Fibroblast of skin of left quadriceps (primary cell): Measurements from ENCODE around the gene RARA.

Source experiments
- DNase-seq, 2 experiments: peaks; one replicate each; pipeline ENCODE4 v3.0.0-alpha.2; 2013; ENCODE audit warnings: low read depth in 2 of 2

RARA gene

DNA sequence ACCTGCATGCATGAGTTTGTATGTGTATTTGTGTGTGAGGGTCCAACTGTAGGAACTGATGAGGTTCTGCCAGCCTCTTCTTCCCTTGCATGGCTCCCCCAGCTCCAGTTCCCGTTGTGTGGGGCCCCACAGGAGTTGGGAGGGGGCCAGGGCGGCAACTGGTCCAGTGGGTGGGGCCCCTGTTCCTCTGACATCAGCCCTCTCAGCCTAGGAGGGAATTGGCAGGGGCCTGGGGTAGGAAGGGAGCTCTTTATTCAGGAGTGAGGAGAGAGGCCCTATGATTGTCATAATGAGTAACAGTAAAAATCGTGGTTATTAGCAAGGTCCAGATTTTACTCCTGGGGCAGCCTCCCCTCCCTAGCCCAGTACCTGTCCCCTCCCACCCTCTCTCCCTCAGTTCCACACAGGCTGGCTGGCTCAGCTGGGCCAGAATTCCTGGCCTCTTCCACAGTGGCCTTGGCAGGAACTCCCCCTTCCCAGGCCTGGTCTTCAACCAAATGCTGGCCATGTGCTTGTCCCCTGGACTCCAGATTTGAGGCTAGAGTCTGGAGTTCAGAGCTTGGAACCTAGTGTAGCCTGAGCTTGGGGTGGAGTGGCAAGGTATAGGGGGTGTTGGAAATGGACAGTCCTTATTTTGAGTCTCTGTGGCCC is 18.9 kb downstream of the RARA start:
- DNase-seq = no peak

DNA sequence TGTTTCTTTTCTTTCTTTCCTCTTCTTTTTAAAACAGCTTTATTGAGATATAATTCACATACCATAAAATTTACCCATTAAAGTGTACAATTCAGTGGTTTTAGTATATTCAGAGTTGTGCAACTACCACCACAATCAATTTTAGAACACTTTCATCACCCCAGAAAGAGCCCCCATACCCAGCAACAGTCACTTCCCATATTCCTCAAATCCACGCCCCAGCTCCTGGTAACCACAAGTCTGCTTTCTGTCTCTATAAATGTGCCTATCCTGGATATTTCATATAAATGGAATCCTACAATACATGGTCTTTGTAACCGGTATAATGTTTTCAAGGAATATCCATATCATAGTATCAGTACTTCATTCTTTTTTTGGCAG is 19.4 kb downstream of the RARA start:
- no peak for DNase-seq

DNA sequence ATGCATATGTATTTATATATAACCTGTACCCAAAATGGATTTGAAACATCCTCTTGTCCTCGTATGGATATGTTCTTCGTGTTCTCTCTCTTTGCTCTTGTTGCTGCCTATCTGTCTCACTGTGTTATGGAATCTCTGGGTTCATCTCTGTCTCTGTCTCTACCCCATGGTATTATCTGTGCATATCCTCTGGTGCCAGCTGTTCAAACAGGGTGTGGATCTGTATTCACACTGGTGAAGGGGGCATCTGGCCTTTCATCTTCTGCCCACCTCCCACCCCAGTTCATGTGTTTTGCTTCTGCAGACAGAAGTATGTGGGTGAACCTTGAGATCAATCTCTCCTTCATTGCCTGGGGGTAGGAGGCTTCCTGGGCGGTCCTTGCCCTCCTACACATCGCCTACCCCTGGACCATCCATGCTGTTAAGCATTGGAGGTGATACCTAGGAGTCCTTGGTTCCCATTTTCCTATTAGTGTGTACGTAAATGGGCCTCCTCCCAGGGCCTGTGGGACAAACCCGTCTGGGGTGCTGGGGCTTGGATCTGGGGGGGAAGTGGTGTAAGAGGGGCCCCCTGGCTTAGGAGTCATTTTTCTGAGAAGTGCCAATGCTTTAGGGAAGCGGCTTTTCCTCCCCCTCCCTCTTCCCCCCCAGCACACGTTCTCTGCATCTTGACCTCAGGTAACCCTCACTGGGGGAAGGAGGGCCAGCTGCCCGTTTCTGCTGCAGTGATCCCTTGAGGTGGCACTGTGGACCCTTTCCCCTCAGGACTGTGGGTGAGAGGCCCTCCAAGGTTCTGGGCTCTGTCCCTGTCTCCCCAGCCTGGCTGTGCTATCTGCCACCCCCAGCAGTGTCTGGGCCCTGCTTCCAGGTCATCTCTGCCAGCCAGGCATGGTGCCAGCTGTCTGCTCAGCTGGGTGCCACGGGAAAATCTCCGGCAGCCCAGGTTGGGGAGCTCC is 21.1 kb downstream of the RARA start:
- no peak for DNase-seq

DNA sequence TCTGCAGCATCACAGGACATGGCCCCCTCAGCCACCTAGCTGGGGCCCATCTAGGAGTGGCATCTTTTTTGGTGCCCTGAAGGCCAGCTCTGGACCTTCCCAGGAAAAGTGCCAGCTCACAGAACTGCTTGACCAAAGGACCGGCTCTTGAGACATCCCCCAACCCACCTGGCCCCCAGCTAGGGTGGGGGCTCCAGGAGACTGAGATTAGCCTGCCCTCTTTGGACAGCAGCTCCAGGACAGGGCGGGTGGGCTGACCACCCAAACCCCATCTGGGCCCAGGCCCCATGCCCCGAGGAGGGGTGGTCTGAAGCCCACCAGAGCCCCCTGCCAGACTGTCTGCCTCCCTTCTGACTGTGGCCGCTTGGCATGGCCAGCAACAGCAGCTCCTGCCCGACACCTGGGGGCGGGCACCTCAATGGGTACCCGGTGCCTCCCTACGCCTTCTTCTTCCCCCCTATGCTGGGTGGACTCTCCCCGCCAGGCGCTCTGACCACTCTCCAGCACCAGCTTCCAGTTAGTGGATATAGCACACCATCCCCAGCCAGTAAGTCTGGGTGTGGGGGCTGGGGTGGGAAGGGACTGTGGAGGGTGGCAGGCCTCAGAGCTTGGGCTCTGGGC is 22.0 kb downstream of the RARA start:
- DNase-seq = no peak

DNA sequence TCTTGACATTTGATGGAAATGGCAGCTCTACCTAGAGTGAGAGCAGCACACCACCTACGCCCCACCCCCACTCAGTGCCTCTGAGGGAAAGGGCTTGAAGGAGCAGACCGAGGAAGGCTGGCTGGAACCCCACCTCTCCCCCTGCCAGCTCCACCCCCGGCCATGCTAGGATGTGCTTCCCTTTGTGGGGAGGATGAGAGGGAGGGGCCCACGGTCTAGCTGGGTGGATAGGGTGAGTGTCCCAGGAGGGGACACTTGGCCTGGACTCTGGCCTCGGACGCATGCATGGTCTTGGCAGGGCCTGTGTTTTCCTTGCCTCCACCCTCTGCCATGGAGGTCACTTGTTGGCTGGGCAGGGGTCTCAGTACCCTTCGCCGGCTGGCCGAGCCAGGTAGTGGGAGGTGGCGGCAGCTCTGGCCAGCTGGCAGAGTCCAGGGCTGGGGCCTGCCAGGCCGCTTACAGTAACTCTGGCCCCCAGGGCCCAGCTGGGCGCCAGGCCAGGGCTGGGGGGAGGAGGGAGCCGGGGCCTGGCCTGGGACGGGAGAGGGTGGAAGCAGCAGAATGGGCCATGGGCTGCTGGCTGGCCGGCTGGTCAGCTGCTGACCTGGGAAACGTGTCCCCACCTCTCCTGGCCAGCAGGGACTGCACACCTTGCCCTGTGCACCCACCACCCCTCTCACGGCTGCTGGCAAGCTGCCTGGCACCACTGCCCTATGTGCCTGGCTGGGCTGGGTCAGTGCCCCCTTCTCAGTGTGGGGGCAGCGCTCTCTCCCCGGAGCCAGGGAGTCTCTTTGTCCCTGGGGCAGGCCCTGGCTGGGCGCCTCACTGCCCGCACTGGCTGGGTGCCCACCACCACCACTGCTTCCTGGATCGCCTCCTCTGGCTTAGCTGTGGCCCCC is 23.0 kb downstream of the RARA start:
- DNase-seq = no peak

DNA sequence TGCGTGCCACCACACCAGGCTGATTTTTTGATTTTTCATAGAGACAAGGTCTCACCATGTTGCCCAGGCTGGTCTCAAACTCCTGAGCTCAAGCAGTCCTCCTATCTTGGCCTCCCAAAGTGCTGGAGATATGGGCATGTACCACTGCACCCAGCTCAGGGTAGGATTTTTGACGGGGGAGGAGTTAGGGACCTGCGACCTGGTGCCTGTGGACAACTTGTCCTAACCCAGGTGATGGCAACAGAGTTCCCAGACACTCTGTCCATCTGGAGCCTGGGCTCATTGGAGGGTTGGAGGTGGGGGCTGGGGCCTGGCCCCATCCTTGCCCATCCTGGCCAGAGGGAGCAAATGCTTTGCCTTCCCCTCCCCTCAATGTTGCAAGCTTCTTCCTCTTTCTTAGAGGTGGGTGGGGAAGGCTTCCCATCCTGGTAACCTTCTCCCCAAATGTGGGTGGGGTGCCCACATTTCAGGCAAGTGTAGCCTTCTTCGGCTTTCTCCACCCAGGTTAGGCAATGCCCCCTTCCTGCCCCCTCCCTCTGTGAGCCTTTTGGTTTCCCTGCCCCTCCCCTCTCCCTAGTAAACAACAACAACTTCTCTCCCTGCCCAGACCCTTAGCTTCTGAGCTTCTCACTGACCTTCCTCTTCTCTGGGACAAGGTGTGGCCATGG is 24.9 kb downstream of the RARA start:
- DNase-seq = no peak

DNA sequence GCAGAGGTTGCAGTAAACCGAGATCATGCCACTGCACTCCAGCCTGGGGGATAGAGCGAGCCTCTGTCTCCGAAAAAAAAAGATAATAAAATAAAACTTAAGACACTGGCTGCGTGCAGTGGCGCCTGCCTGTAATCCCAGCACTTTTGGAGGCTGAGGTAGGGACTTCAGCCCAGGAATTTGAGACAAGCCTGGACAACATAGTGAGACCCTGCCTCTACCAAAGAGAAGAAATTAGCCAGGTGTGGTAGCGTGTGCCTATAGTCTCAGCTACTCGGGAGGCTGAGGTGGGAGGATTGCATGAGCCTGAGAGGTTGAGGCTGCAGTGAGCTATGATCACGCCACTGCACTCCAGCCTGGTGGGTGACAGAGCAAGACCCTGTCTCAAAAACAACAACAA is 26.6 kb downstream of the RARA start:
- no peak for DNase-seq

DNA sequence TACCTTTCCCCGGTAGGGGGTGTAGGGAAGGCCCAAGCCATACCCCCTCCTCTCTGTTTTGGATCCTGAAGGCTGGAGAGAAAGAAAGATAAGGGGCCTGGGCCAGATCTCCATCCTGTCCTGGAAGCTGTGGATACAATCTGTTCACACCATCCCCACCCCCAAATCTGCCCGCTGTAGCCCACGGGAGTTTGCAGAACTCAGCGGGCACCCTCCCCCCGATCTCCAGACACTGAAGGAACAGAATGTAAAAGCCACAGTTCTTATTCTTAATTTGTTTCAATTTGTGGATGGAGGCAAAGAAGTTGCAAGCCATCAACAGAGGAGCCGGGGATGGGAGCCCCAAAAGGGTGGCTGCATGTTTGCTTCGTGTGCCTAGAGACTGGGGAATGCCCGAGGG is 28.4 kb downstream of the RARA start:
- DNase-seq = no peak

DNA sequence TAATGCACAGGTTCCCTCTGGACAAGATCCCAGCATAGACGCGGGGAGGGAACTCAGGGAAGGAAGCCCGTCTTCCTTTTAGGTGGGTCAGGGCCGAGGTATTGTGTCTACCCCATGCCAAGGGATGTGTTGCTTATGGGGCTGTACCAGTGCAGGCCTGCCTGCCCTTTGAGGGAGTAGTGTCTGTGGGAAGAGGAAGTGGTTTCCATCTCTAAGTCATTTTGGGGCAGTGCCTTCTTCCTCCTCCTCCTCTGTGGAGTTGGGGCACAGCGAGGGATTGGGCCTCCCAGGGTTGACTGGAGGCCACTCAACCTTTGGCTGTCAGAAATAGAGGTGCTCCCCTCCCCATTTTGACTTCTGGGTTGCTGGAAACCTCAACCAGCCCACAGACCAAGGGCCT is 29.1 kb downstream of the RARA start:
- no peak for DNase-seq

DNA sequence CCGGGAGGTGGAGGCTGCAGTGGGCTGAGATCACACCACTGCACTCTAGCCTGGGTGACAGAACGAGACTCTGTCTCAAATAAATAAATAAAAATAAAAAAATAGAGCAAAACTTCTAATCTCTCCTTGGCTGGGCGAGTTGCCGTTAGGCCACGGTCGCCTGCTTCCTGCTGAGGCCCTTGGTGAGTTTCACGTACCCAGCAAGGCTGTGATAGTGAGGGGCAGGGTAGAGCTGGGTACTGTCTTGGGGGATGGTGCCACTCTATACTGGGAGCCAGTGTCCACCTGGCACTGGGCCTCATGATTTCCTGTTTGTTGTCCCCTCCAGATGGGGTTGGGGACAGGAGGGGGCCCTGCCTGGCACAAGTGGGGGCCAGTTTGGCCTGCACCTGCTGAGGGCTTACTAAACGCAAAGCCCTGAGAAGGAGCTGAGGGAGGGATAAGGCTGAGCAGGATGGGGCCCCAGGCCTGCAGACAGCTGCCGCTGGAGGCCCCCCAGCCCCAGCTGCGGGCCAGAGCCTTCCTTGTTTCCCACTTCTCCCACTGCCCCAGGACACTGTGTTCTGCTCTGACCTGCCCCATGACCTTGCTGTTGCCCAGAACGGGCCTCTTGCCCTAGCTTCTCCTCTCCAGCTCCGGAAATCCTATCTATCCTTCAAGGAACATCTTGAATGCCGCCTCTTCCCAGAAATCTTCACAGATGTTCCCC is 30.1 kb downstream of the RARA start:
- DNase-seq = no peak

DNA sequence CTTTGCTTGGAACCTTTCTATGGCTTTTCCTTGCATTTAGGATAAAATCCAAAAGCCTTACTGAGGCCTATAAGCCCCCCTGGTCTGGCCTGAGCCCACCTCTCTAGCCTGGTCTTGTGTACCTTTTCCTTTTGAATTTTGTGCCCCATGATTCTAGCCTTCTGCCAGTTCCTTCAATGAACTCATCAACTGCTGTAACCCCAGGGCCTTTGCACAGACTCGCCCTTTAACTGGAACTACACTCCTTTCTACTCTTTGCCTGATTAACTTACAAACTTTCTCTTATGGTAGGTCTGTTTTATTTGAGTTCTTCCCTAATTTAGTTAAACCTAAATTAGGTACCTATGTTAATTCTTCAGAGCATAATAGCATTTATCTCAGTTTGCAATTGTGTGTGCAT is 31.3 kb downstream of the RARA start:
- DNase-seq = no peak

DNA sequence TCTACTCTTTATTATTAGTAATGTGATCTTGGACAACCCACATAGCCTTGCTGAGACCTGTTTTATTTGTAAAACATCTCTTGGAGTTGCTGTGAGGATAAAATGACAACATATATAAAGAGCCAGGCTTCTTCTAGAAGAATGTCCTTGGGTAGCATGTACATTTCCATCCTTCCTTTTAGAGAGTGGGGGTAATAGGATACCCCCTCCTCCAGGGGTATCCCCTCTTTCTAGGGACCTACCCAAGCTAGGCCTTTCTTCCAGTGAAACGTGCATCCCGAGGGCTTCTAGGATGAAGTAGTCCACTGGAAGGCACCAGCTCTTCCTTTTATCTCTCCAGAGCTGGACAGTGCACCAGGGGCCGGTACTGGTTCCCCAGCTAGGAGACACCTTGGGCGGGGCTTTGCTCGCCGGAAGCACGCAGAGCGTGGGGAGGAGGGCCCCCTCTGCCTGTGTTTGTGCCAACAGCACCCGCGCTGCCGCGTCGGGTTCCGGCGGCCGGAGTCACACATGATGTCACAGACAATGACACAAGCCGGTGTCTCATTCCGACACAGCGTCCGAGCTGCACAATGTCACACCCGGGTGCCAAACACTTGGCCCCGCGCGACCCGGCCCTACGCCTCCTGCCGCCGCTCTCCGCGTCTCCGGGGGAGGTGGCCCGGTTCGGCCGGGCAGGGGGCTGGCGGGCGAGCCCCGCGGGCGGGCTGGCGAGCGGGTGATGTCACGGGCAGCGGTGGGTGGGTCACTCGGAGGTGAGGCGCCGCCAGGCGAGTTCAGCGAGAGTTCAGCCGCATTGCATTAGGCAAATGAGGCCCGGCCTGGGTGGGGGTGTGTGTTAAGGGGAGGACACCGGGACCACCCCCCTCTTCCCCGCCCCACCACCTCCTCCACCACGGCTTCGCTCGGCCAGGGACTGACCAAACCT is 32.2 kb downstream of the RARA start:
- DNase-seq = no peak

DNA sequence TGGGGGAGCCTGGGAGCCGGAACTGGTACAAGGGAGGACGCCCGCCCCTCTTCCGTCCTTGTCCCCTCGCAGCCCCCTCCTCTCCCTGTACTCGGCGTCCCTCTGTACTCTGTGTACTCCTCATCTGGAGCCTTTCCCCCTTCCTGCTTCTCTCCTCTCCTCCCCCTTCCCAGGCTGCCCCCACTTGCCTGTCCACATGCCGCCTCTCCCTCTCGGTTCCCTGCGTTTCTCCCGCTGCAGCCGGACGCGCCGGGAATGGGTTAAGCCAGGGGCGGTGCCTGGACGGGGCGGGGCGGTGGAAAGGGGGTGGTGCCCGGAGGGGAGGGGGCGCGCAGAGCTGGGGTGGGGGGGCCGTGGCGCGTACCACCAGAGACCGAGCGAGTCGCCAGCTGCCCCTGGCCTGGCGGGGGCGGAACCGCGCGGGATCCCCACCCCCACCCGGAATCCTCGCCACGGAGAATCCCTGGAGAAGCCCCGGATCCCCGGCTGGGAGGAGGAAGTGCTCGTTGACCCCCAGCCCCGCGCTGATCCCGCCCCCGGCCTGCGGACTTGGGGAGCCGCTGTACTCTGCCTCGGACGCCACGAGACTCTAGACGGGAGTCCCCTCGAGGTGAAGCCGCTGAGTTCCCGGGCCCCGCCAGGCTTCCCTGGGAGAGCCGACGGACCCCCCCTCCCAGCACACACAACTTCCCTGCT is 33.0 kb downstream of the RARA start:
- DNase-seq = no peak

DNA sequence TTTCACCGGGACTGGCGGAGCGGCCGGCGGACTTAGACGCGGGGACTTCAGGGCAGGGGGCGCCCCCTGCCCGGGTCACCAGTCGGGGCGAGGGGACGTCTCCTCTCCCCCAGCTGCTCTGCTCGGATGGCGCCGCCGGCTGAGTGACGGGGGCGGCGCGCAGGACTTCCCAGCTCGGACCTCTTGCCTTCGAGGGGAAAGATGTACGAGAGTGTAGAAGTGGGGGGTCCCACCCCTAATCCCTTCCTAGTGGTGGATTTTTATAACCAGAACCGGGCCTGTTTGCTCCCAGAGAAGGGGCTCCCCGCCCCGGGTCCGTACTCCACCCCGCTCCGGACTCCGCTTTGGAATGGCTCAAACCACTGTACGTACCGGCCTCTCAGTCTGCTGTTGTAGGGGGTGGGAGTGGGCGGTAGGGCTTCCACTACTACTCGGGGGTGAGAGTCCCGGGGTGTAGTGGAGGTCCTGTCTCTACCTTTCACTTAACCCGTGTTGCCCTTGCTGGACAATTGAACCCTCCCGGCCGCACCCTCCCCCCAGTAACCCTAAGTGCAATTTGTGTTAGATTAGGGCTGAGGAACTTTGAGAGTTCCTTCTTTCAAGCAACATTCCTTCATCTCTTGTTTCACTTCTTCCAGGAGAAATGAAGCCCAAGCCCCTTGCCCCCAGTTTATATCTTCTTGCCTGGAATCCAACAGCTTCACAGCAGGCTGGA is 33.7 kb downstream of the RARA start:
- DNase-seq = no peak

DNA sequence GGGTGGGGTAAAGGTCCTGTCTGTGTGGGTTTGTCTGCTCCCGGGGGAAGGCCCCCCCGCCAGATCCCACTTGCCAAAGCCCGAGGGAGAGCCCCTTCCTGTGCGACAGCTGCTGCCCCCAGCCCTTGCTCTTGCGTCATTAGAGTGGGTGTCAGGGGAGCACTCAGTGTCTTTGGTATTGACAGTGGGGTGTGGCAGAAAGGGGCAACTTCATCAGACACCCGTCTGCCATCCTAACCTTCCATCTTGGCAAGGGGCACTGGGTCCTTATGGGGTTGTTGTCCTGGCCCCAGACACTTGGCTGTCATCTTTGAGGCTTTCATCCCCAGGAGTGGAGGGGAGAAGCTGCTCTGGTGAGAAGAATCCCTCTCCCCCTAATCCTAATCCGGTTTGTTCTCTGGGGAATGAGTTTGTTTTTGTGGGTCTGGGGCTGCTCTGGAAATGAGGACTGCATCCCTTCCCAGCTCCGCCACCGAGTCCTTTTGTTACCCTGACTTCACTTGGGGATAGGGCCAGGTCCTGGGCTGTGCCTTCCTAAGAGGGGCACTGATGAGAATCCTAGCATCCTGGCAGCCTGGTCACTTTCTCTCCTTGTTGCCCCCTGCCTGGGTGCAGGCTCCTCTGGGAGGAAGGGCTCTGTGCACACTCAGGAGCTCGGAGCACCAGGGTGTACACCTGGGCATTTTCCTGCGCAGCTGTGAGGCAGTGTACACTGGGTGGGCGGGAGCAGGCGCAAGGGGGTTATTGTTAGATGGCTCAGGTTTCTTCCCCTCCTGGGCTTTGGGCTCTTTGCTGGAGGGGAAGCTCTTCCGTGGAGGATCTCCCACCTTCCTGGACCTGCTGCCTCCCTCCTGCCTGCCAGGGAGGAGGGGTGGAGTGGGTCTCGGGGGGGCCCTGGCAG is 34.5 kb downstream of the RARA start:
- DNase-seq = no peak

DNA sequence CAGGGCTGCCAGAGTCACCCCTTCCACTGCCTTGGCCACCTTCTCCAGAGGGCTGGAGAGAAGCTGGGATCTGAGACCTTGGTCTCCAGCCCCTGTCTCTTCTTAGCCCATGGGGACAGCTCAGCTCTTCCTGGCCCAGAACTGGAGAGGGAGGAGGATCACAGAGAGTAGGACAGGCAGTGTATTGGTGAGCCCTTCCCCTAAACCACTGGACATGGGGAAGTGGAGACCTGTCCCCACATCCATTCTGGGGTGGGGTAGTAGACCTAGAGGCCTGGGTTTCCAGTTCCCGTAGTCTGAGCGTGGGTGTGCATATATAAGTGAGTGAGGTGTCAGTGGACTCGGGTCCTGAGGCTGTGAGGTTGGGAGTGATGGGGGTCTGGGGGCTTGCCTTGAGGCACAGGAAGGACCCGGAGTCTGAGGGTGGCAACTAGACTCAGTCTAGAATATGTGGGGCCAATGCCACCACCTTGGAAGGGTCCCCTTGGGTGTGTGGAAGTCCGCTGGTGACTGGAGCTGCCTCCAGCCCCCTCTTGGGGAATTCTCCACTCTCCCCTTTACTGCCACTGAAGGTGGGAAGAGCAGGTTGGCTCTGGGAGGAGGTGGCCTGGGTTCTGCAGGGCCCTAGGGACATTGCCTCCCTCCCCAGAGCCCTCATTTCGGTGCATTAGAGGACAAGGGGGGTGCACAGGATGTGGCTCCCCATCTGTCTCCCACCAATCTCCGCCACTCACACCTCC is 35.6 kb downstream of the RARA start:
- DNase-seq = no peak
